HG03108 (cell line): ENCODE data around the gene RPGR.
A peak's percentile ranks its signal among the peaks of the same experiment; 100 is the strongest.

Experiments
- ATAC-seq: cut with Tn5 transposase; IDR thresholded peaks from one replicate; pipeline ENCODE4 v1.9.1; 2021; ENCODE audit warnings: moderate library complexity; ENCODE audit not compliant: unreplicated experiment

The RPGR gene

GRCh38 chrX:38327007-38327774 lies at the start of gene RPGR:
TSS of gene RPGR (minus strand) at chrX:38327509. CDS start at chrX:38327367, 142 bp downstream.
- peak; percentile 95 for ATAC-seq

GRCh38 chrX:38376747-38377146 lies 49.4 kb upstream of the RPGR start:
- no peak for ATAC-seq

GRCh38 chrX:38375891-38376290 lies 48.6 kb upstream of the RPGR start:
- no peak for ATAC-seq

- no peak for ATAC-seq
Observed at GRCh38 chrX:38374431-38374830, 47.1 kb upstream of the RPGR start.

GRCh38 chrX:38371641-38372040 lies 44.3 kb upstream of the RPGR start:
- no peak for ATAC-seq

GRCh38 chrX:38368774-38369173 lies 41.5 kb upstream of the RPGR start:
- no peak for ATAC-seq

GRCh38 chrX:38365954-38366353 lies 38.6 kb upstream of the RPGR start:
- no peak for ATAC-seq

- no peak for ATAC-seq
Observed at GRCh38 chrX:38363046-38363445, 35.7 kb upstream of the RPGR start.

GRCh38 chrX:38357747-38358673 lies 30.7 kb upstream of the RPGR start:
- no peak for ATAC-seq

GRCh38 chrX:38356401-38356800 lies 29.1 kb upstream of the RPGR start:
- no peak for ATAC-seq

- no peak for ATAC-seq
Observed at GRCh38 chrX:38352362-38352761, 25.1 kb upstream of the RPGR start, which contains the start of gene OTC. TSS of gene OTC (plus strand) at chrX:38352604. CDS start at chrX:38352697, 93 bp downstream.

GRCh38 chrX:38351346-38351745 lies 24.0 kb upstream of the RPGR start:
- ATAC-seq: no peak

- ATAC-seq: no peak
Observed at GRCh38 chrX:38347136-38347535, 19.8 kb upstream of the RPGR start.

- ATAC-seq: no peak
Observed at GRCh38 chrX:38346150-38346549, 18.8 kb upstream of the RPGR start.

- no peak for ATAC-seq
Observed at GRCh38 chrX:38342853-38343778, 15.8 kb upstream of the RPGR start.

GRCh38 chrX:38341442-38341841 lies 14.1 kb upstream of the RPGR start:
- ATAC-seq: no peak

- no peak for ATAC-seq
Observed at GRCh38 chrX:38336538-38337240, 9.4 kb upstream of the RPGR start.

GRCh38 chrX:38335382-38335781 lies 8.1 kb upstream of the RPGR start:
- ATAC-seq: no peak

GRCh38 chrX:38332505-38332904 lies 5.2 kb upstream of the RPGR start:
- ATAC-seq: peak; percentile 57

GRCh38 chrX:38327775-38328081 lies 419 bp upstream of the RPGR start:
- no peak for ATAC-seq
